ENCODE measurements around the gene CDK5. TPM values are rescaled to one million over a fixed set of nuclear protein-coding genes. Genes with fewer than 3 reads are reported as not detected.

Gene CDK5
- total RNA-seq, 2 donors from 2014 or later: 22.2 to 25.2 TPM

GRCh38 chr7:151075662-151075971, 17.9 kb upstream of the CDK5 start:
- no peak overlapping the region for H3K4me3 ChIP-seq (ENCODE audit: low read length)
- H3K27ac ChIP-seq (ENCODE audit: low read depth, low read length): no peak overlapping the region
- no peaks in the 10 kb centered on the region for H3K9me3 ChIP-seq (ENCODE audit: control insufficient read depth, low read length)
- Mint-ChIP-seq H3K36me3 (ENCODE audit: low read depth) (peaks cover 39% of the 10 kb centered on the region), H3K4me3 (no peak overlapping the region), H3K4me1 (peaks cover 25% of the 10 kb centered on the region), H3K27ac (no peak overlapping the region), H3K9me3 (no peaks in the 10 kb centered on the region), H3K27me3 (ENCODE audit: insufficient read depth) (no peaks in the 10 kb centered on the region)
- peaks cover 15% of the 10 kb centered on the region for H3K4me1 ChIP-seq (ENCODE audit: control insufficient read depth, insufficient read depth, low read length)
- peaks cover 25% of the 10 kb centered on the region for H3K36me3 ChIP-seq (ENCODE audit: control insufficient read depth, insufficient read depth, low read length)
- no peak for DNase-seq
- H3K27me3 ChIP-seq (ENCODE audit: control insufficient read depth, insufficient read depth, low read length, poor library complexity, severe bottlenecking): no peaks in the 10 kb centered on the region
- H3K9ac ChIP-seq (ENCODE audit: extremely low read depth, low read length, poor library complexity, severe bottlenecking): no peak overlapping the region
- TF ChIP-seq CTCF (conservative IDR thresholded peaks at IDR 0.05): no peak
- 92 to 94% methylated on average over 5 to 7 of the region's 7 CpGs for WGBS, 2 experiments (ENCODE audit: insufficient coverage in 1 of 2, insufficient read length in 1 of 2)

GRCh38 chr7:151074817-151075661, 17.3 kb upstream of the CDK5 start:
- H3K4me1 ChIP-seq (ENCODE audit: control insufficient read depth, insufficient read depth, low read length): peaks cover 15% of the 10 kb centered on the region
- peaks cover 30% of the 10 kb centered on the region for H3K36me3 ChIP-seq (ENCODE audit: control insufficient read depth, insufficient read depth, low read length)
- no peak overlapping the region for H3K27ac ChIP-seq (ENCODE audit: low read depth, low read length)
- no peaks in the 10 kb centered on the region for H3K9me3 Mint-ChIP-seq
- H3K4me3 ChIP-seq (ENCODE audit: low read length): no peak overlapping the region
- H3K27ac Mint-ChIP-seq: no peak overlapping the region
- WGBS, 2 experiments (ENCODE audit: insufficient coverage in 1 of 2, insufficient read length in 1 of 2): 94 to 95% methylated on average over 25 to 26 of the region's 26 CpGs
- no peak for DNase-seq
- no peaks in the 10 kb centered on the region for H3K27me3 ChIP-seq (ENCODE audit: control insufficient read depth, insufficient read depth, low read length, poor library complexity, severe bottlenecking)
- H3K4me1 Mint-ChIP-seq: peaks cover 25% of the 10 kb centered on the region
- H3K36me3 Mint-ChIP-seq (ENCODE audit: low read depth): peaks cover 43% of the 10 kb centered on the region
- no peak for TF ChIP-seq CTCF (conservative IDR thresholded peaks at IDR 0.05)
- no peaks in the 10 kb centered on the region for H3K9me3 ChIP-seq (ENCODE audit: control insufficient read depth, low read length)
- no peak overlapping the region for H3K4me3 Mint-ChIP-seq
- H3K27me3 Mint-ChIP-seq (ENCODE audit: insufficient read depth): no peaks in the 10 kb centered on the region
- H3K9ac ChIP-seq (ENCODE audit: extremely low read depth, low read length, poor library complexity, severe bottlenecking): no peak overlapping the region

- Mint-ChIP-seq H3K27me3 (ENCODE audit: insufficient read depth) (no peaks in the 10 kb centered on the region), H3K4me1 (peaks cover 20% of the 10 kb centered on the region), H3K27ac (no peak overlapping the region), H3K9me3 (no peaks in the 10 kb centered on the region), H3K36me3 (ENCODE audit: low read depth) (peaks cover 43% of the 10 kb centered on the region), H3K4me3 (no peak overlapping the region)
- Histone ChIP-seq H3K36me3 (ENCODE audit: control insufficient read depth, insufficient read depth, low read length) (peaks cover 40% of the 10 kb centered on the region), H3K9ac (ENCODE audit: extremely low read depth, low read length, poor library complexity, severe bottlenecking) (no peak overlapping the region), H3K27me3 (ENCODE audit: control insufficient read depth, insufficient read depth, low read length, poor library complexity, severe bottlenecking) (no peaks in the 10 kb centered on the region), H3K27ac (ENCODE audit: low read depth, low read length) (no peak overlapping the region), H3K9me3 (ENCODE audit: control insufficient read depth, low read length) (no peaks in the 10 kb centered on the region), H3K4me1 (ENCODE audit: control insufficient read depth, insufficient read depth, low read length) (peaks cover 8% of the 10 kb centered on the region), H3K4me3 (ENCODE audit: low read length) (no peak overlapping the region)
- DNase-seq: no peak
- TF ChIP-seq CTCF (conservative IDR thresholded peaks at IDR 0.05): no peak
- WGBS, 2 experiments (ENCODE audit: insufficient coverage in 1 of 2, insufficient read length in 1 of 2): 95 to 96% methylated on average over 11 to 17 of the region's 17 CpGs
These were observed 16.3 kb upstream of the CDK5 start for GRCh38 chr7:151073990-151074389.

Measured in endodermal cell (in vitro differentiated cells).